PC-3 (cell line): ENCODE data around the gene HPN. TPM values are rescaled to one million over a fixed set of nuclear protein-coding genes. Genes with fewer than 3 reads are reported as not detected.
"Not testable (repeated sequence)": the region's sequence is repeated elsewhere in the genome, so short reads cannot be mapped to it uniquely, and the experiment has no call there.

ENCODE experiments used
- ATAC-seq: fragments of 200-7000 bp; cut with Tn5 transposase; 2 replicates; pipeline ENCODE4 v1.9.1; 2020; ENCODE audit warnings: mild to moderate bottlenecking, moderate library complexity
- BruUV-seq: library from RNA; stranded (reverse); fragments of 400-500 nt; replicated peaks from 2 replicates; lab custom pipeline; 2021; lab: Mats Ljungman, UMichigan
- CTCF ChIA-PET: fragments of 300-600 bp; sonication (Branson Sonifier 250); formaldehyde crosslinking; loops from one replicate; lab custom pipeline; 2022; ENCODE audit warnings: antibody characterized with exemption; lab: Charles Lee
- POLR2A ChIA-PET: fragments of 300-600 bp; sonication (Branson Sonifier 250); formaldehyde crosslinking; loops from one replicate; lab custom pipeline; 2022; ENCODE audit warnings: antibody characterized with exemption; ENCODE audit not compliant: unreplicated experiment; lab: Charles Lee
- DNase-seq: peaks from one replicate; pipeline ENCODE4 v3.0.0-alpha.2; 2015
- H2AFZ ChIP-seq: fragments of 300-600 bp; sonication (generic); 2 replicates; pipeline ENCODE4 v1.6.0; 2016; ENCODE audit warnings: antibody characterized with exemption, low read length
- H3F3A ChIP-seq: fragments of 300-600 bp; sonication (generic); one replicate; pipeline ENCODE4 v1.6.0; 2017; ENCODE audit warnings: antibody characterized with exemption, low read length, control low read depth, mild to moderate bottlenecking; ENCODE audit not compliant: unreplicated experiment
- H3K27ac ChIP-seq: fragments of 300-600 bp; sonication (generic); 2 replicates; pipeline ENCODE4 v1.5.1; 2016; ENCODE audit warnings: mild to moderate bottlenecking, low read length
- H3K27me3 ChIP-seq: fragments of 300-600 bp; sonication (generic); 2 replicates; pipeline ENCODE4 v1.6.1; 2016; ENCODE audit warnings: low read length, mixed read lengths
- H3K36me3 ChIP-seq: fragments of 300-600 bp; sonication (generic); 2 replicates; pipeline ENCODE4 v1.6.1; 2016; ENCODE audit warnings: low read depth, mixed run types, low read length, mixed read lengths
- H3K4me1 ChIP-seq: fragments of 300-600 bp; sonication (generic); 2 replicates; pipeline ENCODE4 v1.5.1; 2016; ENCODE audit warnings: low read length; ENCODE audit not compliant: insufficient read depth
- H3K4me2 ChIP-seq: fragments of 300-600 bp; sonication (generic); 2 replicates; pipeline ENCODE4 v1.6.0; 2016; ENCODE audit warnings: low read length
- H3K4me3 ChIP-seq: fragments of 300-600 bp; sonication (generic); 2 replicates; pipeline ENCODE4 v1.5.1; 2016; ENCODE audit warnings: mild to moderate bottlenecking, low read length, mixed read lengths
- H3K79me2 ChIP-seq: fragments of 300-600 bp; sonication (generic); 2 replicates; pipeline ENCODE4 v1.6.1; 2017; ENCODE audit warnings: low read length, mixed read lengths
- H3K9ac ChIP-seq: fragments of 300-600 bp; sonication (generic); 2 replicates; pipeline ENCODE4 v1.6.0; 2016; ENCODE audit warnings: mild to moderate bottlenecking, low read length
- H3K9me2 ChIP-seq: fragments of 300-600 bp; sonication (generic); replicated peaks from 2 replicates; pipeline ENCODE4 v1.6.1; 2016; ENCODE audit warnings: mixed run types, low read length, mixed read lengths
- H3K9me3 ChIP-seq: fragments of 300-600 bp; sonication (generic); 2 replicates; pipeline ENCODE4 v1.6.1; 2016; ENCODE audit warnings: low read length, mixed read lengths
- H4K20me1 ChIP-seq: fragments of 300-600 bp; sonication (generic); 2 replicates; pipeline ENCODE4 v1.6.1; 2016; ENCODE audit warnings: low read length, mixed read lengths
- CTCF ChIP-seq: fragments of 300-600 bp; sonication (generic); conservative IDR thresholded peaks from 2 replicates; pipeline ENCODE4 v1.5.1; 2017; ENCODE audit warnings: antibody characterized with exemption, low read depth, mild to moderate bottlenecking, low read length
- EZH2 ChIP-seq: fragments of 300-600 bp; sonication (generic); IDR thresholded peaks from one replicate; pipeline ENCODE4 v1.6.1; 2017; ENCODE audit warnings: antibody characterized with exemption, mild to moderate bottlenecking, low read length; ENCODE audit not compliant: unreplicated experiment
- EZH2phosphoT487 ChIP-seq: fragments of 300-600 bp; sonication (generic); IDR thresholded peaks from 2 replicates; pipeline ENCODE4 v1.6.1; 2018; ENCODE audit warnings: mild to moderate bottlenecking, antibody characterized with exemption, low read length, borderline replicate concordance
- intact Hi-C: fragments of 100-400 bp; cut with micrococcal nuclease; formaldehyde crosslinking; loops from 2 replicates; pipeline ENCODE4 v1.9.0; 2023
- total RNA-seq: library from RNA; depleted of rRNA; stranded (reverse); fragments of >200 nt; gene quantifications from 2 replicates; pipeline ENCODE4 v1.2.3, GENCODE V29; 2014

Gene HPN
- total RNA-seq, 1 experiment from 2014 or later, result 0.18 TPM

- CTCF ChIA-PET, H3K27me3 ChIP-seq, H3F3A ChIP-seq, H3K9ac ChIP-seq, H2AFZ ChIP-seq, ATAC-seq, H3K4me2 ChIP-seq, BruUV-seq, DNase-seq, H3K4me1 ChIP-seq, H3K9me2 ChIP-seq, H3K4me3 ChIP-seq, POLR2A ChIA-PET, H3K9me3 ChIP-seq, H3K36me3 ChIP-seq, H3K27ac ChIP-seq, H3K79me2 ChIP-seq, H4K20me1 ChIP-seq, intact Hi-C loops: not testable (repeated sequence)
These were observed 62.1 kb downstream of the HPN start for GRCh38 chr19:35103614-35104013.

GRCh38 chr19:35104361-35104760 lies 62.8 kb downstream of the HPN start:
- H3K4me3 ChIP-seq, result no peak overlapping the region
- ATAC-seq, result no peak
- H3K27me3 ChIP-seq, result no peaks in the 10 kb centered on the region
- DNase-seq, result no peak
- H3K4me1 ChIP-seq, result peaks cover 7% of the 10 kb centered on the region
- H4K20me1 ChIP-seq, result no peaks in the 10 kb centered on the region
- no peaks in the 10 kb centered on the region for H3K36me3 ChIP-seq
- no peak overlapping the region for H3K4me2 ChIP-seq
- ChIA-PET POLR2A (no interaction called here), CTCF (no interaction called here)
- no peaks in the 10 kb centered on the region for H3K9me3 ChIP-seq
- H3F3A ChIP-seq, result no peaks in the 10 kb centered on the region
- TF ChIP-seq EZH2phosphoT487 (no peak), CTCF (no peak), EZH2 (no peak)
- intact Hi-C loops, result no loop called here
- no peak overlapping the region for H3K9ac ChIP-seq
- H3K27ac ChIP-seq, result no peak overlapping the region
- no peaks in the 10 kb centered on the region for H3K9me2 ChIP-seq
- H2AFZ ChIP-seq, result no peak overlapping the region
- BruUV-seq, result no TSS peak
- H3K79me2 ChIP-seq, result no peaks in the 10 kb centered on the region

- ChIA-PET CTCF (no interaction called here), POLR2A (no interaction called here)
- Histone ChIP-seq H3F3A (no peaks in the 10 kb centered on the region), H3K27me3 (no peaks in the 10 kb centered on the region), H3K4me1 (peaks cover 7% of the 10 kb centered on the region), H3K9ac (no peak overlapping the region), H3K9me3 (no peaks in the 10 kb centered on the region), H3K4me3 (no peak overlapping the region), H3K27ac (no peak overlapping the region), H3K4me2 (no peak overlapping the region), H3K36me3 (no peaks in the 10 kb centered on the region), H4K20me1 (no peaks in the 10 kb centered on the region), H2AFZ (no peak overlapping the region), H3K9me2 (no peaks in the 10 kb centered on the region), H3K79me2 (no peaks in the 10 kb centered on the region)
- no peak for DNase-seq
- BruUV-seq, result no TSS peak
- no peak for ATAC-seq
- intact Hi-C loops, result no loop called here
- TF ChIP-seq EZH2, result no peak
- no peak for TF ChIP-seq CTCF
- TF ChIP-seq EZH2phosphoT487, result no peak
These were observed 63.5 kb downstream of the HPN start for GRCh38 chr19:35105047-35105410.
